ENCODE results near the gene SLC5A1.

The SLC5A1 gene

DNA sequence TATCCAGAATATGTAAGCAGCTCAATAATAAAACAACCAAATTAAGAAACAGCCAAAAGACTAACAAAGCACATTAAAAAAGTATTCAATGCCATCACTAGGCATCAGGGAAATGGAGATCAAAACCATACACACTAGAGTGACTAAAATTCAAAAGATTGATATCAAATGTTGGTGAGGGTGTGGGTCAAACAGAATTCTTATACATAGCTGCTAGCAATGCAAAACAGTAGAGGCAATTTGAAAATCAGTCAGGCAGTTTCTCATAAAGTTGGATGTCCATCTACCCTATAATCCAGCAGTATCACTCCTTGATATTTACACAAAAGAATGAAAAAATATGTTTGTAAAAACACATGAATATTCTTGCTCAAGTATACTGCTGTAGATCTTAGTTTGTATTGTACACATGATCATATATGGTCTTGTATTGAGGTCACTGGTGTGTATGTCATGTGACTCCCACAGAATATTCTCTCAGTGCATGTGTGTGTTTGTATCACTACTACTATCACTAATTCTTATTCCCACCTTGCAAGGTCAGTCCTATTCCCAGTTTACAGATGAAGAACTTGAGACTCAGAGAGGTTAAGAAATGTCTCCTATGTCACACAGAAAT, 54.9 kb downstream of the SLC5A1 start:
- H3K9me3 ChIP-seq (ENCODE audit: control insufficient read depth, insufficient read depth, low read length) = no peaks in the 10 kb centered on the region
- no peaks in the 10 kb centered on the region for H3K9me2 ChIP-seq (replicated peaks; ENCODE audit: control insufficient read depth, low read length)
- no peaks in the 10 kb centered on the region for H3F3A ChIP-seq (ENCODE audit: control insufficient read depth, insufficient read depth)
- no peak overlapping the region for H3K27ac ChIP-seq (ENCODE audit: low read depth, low read length)
- no peak for TF ChIP-seq EZH2phosphoT487 (IDR thresholded peaks at IDR 0.05; ENCODE audit: borderline replicate concordance, low read length)
- no peak for TF ChIP-seq CTCF (IDR thresholded peaks at IDR 0.05; ENCODE audit: low read depth, low read length, poor library complexity, severe bottlenecking)
- H3K27me3 ChIP-seq (ENCODE audit: control insufficient read depth, low read length) = peaks cover 17% of the 10 kb centered on the region
- no peak overlapping the region for H3K4me3 ChIP-seq (ENCODE audit: low read length)
- H3K79me2 ChIP-seq (ENCODE audit: control insufficient read depth, low read length) = no peaks in the 10 kb centered on the region
- no peaks in the 10 kb centered on the region for H3K36me3 ChIP-seq (ENCODE audit: control insufficient read depth, low read length)
- no peak overlapping the region for H3K4me2 ChIP-seq (ENCODE audit: low read length)
- H4K20me1 ChIP-seq (ENCODE audit: control insufficient read depth, insufficient read depth, low read depth, low read length) = no peaks in the 10 kb centered on the region
- no peaks in the 10 kb centered on the region for H3K4me1 ChIP-seq (ENCODE audit: control insufficient read depth, low read length)

DNA sequence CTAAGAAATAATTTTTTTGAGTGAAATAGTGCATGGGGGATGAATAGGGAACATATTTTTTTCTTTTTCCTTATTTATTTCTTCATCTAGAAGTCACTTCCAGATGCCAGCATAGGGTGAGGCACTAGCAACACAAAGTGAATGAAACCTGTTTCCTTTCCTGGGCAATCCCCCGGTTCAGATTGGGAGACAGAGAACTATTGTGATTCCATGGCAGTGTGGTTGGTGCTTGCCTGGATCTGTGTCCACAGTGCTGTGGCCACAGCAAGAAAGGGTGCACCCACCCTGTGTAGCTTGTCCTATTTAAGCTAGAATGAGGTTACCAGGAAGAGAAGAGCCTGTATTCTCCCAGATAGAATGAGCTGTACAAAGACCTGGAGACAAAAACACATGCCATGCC, 57.6 kb downstream of the SLC5A1 start:
- no peaks in the 10 kb centered on the region for H3K9me2 ChIP-seq (replicated peaks; ENCODE audit: control insufficient read depth, low read length)
- TF ChIP-seq CTCF (IDR thresholded peaks at IDR 0.05; ENCODE audit: low read depth, low read length, poor library complexity, severe bottlenecking) (no peak), EZH2phosphoT487 (IDR thresholded peaks at IDR 0.05; ENCODE audit: borderline replicate concordance, low read length) (no peak)
- H4K20me1 ChIP-seq (ENCODE audit: control insufficient read depth, insufficient read depth, low read depth, low read length) = no peaks in the 10 kb centered on the region

GRCh38 chr22:32103658-32104315, 60.7 kb downstream of the SLC5A1 start:
- H3K4me3 ChIP-seq (ENCODE audit: low read length) = no peak overlapping the region
- H3K79me2 ChIP-seq (ENCODE audit: control insufficient read depth, low read length) = no peaks in the 10 kb centered on the region
- no peaks in the 10 kb centered on the region for H3K9me2 ChIP-seq (replicated peaks; ENCODE audit: control insufficient read depth, low read length)
- no peak overlapping the region for H3K27ac ChIP-seq (ENCODE audit: low read depth, low read length)
- no peaks in the 10 kb centered on the region for H3K4me1 ChIP-seq (ENCODE audit: control insufficient read depth, low read length)
- no peaks in the 10 kb centered on the region for H3F3A ChIP-seq (ENCODE audit: control insufficient read depth, insufficient read depth)
- H4K20me1 ChIP-seq (ENCODE audit: control insufficient read depth, insufficient read depth, low read depth, low read length) = no peaks in the 10 kb centered on the region
- H3K36me3 ChIP-seq (ENCODE audit: control insufficient read depth, low read length) = no peaks in the 10 kb centered on the region
- no peaks in the 10 kb centered on the region for H3K9me3 ChIP-seq (ENCODE audit: control insufficient read depth, insufficient read depth, low read length)
- peaks cover 13% of the 10 kb centered on the region; the same call in 1 of the 2 replicates for H3K27me3 ChIP-seq (ENCODE audit: control insufficient read depth, low read length)
- TF ChIP-seq CTCF (IDR thresholded peaks at IDR 0.05; ENCODE audit: low read depth, low read length, poor library complexity, severe bottlenecking) = peak; percentile 49
- no peak for TF ChIP-seq EZH2phosphoT487 (IDR thresholded peaks at IDR 0.05; ENCODE audit: borderline replicate concordance, low read length)
- H3K4me2 ChIP-seq (ENCODE audit: low read length) = no peak overlapping the region

More for the DNA sequence above, 57.6 kb downstream of the SLC5A1 start:
- Histone ChIP-seq H3K79me2 (ENCODE audit: control insufficient read depth, low read length) (no peaks in the 10 kb centered on the region), H3K4me3 (ENCODE audit: low read length) (no peak overlapping the region), H3K9me3 (ENCODE audit: control insufficient read depth, insufficient read depth, low read length) (no peaks in the 10 kb centered on the region), H3K27ac (ENCODE audit: low read depth, low read length) (no peak overlapping the region), H3K27me3 (ENCODE audit: control insufficient read depth, low read length) (peaks cover 17% of the 10 kb centered on the region; the same call in 1 of the 2 replicates), H3K4me2 (ENCODE audit: low read length) (no peak overlapping the region), H3K36me3 (ENCODE audit: control insufficient read depth, low read length) (no peaks in the 10 kb centered on the region), H3K4me1 (ENCODE audit: control insufficient read depth, low read length) (no peaks in the 10 kb centered on the region), H3F3A (ENCODE audit: control insufficient read depth, insufficient read depth) (no peaks in the 10 kb centered on the region)
